HG03457 (cell line): ENCODE results near the gene TCEAL4.
"Not testable (repeated sequence)": the region's sequence is repeated elsewhere in the genome, so short reads cannot be mapped to it uniquely, and the experiment has no call there.

Source experiments
- ATAC-seq: cut with Tn5 transposase; IDR thresholded peaks from one replicate; pipeline ENCODE4 v1.9.1; 2021; ENCODE audit warnings: moderate number of reproducible peaks; ENCODE audit not compliant: unreplicated experiment

TCEAL4 gene

DNA sequence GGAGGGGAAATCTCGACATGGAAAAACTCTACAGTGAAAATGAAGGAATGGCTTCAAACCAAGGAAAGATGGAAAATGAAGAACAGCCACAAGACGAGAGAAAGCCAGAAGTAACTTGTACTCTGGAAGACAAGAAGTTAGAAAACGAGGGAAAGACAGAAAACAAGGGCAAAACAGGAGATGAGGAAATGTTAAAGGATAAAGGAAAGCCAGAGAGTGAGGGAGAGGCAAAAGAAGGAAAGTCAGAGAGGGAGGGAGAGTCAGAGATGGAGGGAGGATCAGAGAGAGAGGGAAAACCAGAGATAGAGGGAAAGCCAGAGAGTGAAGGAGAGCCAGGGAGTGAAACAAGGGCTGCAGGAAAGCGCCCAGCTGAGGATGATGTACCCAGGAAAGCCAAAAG, 1.3 kb downstream of the TCEAL4 start:
- no peak for ATAC-seq

DNA sequence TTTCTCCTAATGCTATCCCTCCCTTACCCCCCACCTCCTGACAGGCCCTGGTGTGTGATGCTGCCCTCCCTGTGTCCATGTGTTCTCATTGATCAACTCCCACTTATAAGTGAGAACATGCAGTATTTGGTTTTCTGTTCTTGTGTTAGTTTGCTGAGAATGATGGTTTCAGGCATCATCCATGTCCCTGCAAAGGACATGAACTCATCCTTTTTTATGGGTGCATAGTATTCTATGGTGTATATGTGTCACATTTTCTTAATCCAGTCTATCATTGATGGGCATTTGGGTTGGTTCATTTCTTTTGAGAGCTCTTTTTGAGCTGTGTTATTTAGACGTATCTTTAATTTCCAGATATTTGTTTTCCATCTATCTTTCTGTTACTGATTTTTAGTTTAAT, 7.0 kb downstream of the TCEAL4 start:
- not testable (repeated sequence) for ATAC-seq

- ATAC-seq = not testable (repeated sequence)
Observed at GRCh38 chrX:103595202-103595601, 9.9 kb downstream of the TCEAL4 start.

GRCh38 chrX:103607364-103608305, 22.3 kb downstream of the TCEAL4 start, which contains the start of gene TCEAL3:
Gene TCEAL3, plus strand, starts transcription at chrX:103607963. Its CDS starts 1,102 bp downstream, at chrX:103609065.
- ATAC-seq = peak; percentile 63

GRCh38 chrX:103608306-103608963, 23.1 kb downstream of the TCEAL4 start:
- ATAC-seq = peak; percentile 13

DNA sequence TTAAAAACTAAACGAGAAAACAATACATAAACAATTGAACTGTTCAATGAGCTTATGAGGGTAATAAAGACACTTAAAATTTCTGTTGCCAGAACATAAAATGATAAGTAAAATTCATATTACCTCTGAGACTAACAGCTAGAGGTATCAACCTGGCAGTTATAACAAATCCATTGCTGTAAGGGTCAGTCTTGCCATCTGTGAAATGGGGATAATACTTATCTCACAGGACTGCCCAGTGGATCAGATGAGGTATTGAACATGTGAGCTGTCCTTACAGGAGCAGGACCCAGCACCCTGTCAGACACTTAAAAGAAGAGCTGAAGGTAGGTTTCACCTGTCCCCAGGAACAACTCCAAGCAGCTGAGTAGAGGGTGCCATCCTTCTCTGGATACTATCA, 25.0 kb downstream of the TCEAL4 start:
- ATAC-seq = no peak

DNA sequence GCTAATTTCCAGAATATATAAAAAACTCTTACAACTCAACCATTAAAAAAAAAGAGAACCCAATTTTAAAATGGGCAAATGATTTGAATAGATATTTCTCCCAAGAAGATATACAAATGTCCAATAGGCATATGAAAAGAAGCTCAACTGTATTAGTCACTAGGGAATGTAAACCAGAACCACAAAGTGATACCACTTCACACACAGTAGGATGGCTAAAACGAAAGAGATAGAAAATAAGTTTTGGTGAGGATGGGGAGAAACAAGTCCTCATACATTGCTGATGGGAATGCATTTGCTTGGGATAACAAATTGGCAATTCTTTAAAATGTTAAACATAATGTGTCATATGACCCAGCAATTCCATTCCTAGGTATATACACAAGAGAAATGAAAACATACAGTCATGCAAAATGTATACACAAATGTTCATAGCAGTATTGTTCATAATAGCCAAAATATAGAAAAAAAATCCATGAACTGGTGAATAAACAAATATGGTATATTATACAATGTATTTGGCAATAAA, 28.1 kb downstream of the TCEAL4 start:
- ATAC-seq = no peak

DNA sequence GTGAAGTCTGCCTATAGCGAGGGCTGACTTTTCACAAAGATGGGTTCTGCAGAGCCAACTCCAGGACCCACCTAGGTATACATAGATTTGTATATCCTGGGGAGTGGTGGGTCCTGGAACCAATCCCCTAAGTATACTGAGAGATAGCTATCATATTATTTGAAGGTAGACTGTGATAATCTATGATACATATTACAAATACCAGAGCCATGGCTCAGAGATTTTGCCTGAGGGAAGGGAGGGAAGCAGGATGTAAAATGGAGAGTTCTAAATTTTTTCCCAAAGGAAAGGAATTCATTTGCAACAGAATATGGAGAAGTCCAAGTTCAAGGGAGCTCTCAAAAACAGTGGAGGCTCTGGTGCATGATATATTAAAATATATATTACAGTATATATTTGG, 29.7 kb downstream of the TCEAL4 start:
- ATAC-seq = no peak

DNA sequence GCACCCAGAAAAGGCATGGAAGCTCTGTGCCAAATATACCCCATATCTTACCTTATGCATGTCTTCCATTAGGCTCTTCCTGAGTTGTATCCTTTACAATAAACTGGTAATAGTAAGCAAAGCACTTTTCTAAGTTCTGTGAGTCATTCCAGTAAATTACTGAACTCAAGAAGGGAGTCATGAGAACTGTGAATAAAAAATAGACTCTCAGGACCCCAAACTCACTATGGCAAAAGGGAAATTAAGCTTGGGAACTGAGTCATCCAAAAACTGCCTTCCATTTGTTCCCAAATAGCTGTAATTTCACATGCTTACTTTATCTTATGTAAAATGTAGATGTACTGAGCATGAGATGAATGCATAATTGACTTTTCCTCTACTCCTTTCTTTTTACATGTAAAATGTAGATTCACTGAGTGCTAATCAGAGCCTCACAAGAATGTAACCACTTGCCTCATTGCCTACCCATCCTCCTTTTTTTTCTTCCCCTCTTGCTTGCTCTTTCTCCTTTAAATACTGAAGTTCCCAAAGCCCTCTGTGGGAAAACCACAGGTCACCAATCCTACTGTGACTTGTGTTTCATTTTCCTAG, 30.6 kb downstream of the TCEAL4 start:
- no peak for ATAC-seq

GRCh38 chrX:103616676-103617186, 31.4 kb downstream of the TCEAL4 start:
- no peak for ATAC-seq

- no peak for ATAC-seq
Observed at GRCh38 chrX:103624111-103624510, 38.8 kb downstream of the TCEAL4 start.

GRCh38 chrX:103626855-103627254, 41.5 kb downstream of the TCEAL4 start:
- ATAC-seq = no peak

DNA sequence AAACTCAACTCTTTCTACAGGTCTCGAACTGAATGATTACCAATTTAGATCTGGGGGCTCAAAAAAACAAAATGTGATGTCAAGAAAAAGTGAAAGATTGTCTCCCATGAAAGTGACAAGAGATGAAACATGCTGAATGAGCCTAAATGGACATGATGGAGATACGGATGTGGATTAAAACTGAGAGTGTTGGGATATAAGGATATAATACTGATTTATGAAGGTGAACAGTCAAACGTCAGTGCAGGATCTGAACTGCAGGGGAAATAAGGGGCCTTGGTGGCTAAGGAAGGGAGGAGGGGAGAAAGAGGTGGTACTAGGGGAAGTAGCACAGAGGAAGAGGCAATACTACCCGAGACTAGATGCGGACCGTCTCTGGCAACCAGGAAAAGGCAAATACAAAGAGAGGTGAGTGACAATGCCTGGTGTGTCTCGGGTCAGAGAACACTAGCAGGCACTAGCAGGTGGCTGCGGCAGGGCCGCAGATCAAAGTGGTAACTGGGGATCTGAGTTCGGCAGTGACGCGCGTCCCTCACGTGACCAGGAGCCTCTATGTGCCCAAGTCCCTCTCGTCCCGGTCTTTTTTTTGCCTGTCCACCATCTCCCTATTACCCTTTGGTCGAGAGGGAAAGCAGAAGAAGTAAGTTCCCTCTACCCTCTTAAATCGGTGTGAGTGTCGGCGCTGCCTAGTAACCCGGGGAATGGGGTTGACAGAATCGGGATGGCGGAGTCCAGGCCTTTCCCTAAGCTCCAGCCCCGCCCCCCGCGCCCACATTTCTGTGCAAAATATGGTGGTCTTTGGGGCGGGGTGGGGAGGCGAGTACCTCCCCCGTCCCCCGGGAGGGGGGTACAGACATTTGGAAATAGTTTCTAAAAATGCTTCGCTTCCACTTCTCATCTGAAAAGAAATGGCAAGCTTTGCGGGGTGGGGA, 43.3 kb downstream of the TCEAL4 start, which contains the start of gene TCEAL1:
Gene TCEAL1, plus strand, starts transcription at position 590 of the 932 bp plus-strand sequence. CDS start 942 bp downstream, outside the sequence.
- ATAC-seq = peak; percentile 57

DNA sequence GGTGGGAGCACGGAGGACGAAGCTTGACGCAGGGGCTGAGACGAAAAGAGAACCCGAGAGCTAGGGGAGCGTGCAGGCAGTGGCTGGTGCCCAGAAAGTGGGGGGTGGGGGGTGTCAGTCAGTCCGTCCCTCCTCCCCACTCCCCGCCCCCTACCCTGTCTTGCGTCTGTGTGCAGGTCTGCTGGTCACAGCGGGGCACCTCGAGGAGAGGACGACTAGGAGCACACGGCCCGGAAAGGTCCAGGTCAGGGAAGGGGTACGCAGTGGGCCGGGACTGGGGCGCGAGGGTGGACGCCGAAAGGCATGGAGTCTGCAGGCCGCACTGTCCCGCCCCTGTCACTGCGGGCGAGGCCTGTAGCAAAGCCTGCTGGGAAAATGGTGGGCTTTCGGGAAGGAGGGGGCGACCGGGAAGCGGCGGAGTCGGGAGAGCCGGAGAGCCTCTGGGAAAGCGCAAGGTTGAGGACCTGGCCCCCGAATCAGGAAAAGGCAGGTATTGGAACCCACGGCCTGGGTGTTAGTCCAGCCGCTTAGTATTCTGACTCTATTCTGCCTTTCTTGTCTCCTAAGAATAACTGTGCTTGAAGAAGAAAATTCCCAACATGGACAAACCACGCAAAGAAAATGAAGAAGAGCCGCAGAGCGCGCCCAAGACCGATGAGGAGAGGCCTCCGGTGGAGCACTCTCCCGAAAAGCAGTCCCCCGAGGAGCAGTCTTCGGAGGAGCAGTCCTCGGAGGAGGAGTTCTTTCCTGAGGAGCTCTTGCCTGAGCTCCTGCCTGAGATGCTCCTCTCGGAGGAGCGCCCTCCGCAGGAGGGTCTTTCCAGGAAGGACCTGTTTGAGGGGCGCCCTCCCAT, 44.2 kb downstream of the TCEAL4 start:
- ATAC-seq = no peak

DNA sequence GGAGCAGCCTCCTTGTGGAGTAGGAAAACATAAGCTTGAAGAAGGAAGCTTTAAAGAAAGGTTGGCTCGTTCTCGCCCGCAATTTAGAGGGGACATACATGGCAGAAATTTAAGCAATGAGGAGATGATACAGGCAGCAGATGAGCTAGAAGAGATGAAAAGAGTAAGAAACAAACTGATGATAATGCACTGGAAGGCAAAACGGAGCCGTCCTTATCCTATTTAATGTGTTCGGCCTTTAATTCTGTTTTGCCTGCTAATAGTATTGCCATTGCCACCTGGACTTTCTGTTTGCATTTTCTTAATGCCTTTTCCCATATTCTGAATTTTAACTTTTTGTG, 44.8 kb downstream of the TCEAL4 start:
- ATAC-seq = no peak

DNA sequence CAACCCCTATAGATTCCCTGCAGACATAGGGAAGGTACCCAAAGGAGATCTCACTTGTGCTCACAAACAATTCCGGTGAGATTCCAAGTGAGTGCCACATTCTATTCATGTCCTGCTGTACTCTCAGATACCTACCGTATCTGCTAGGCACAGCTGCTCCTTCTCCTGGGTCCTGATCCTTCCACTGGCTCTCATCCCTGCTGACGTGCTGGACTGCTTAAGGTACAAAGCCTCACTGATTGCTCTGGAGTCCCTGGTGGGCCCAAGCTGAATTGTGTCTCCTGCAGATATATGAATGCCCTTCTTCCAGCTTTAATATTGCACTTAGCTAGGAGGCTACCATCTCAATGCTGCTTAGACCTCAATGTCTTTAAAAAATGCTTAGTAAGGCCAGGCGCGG, 45.8 kb downstream of the TCEAL4 start:
- no peak for ATAC-seq

- ATAC-seq = no peak
Observed at GRCh38 chrX:103635436-103635835, 50.1 kb downstream of the TCEAL4 start.
